H9 (cell line): ENCODE results near the gene TMEM163. TPM values are rescaled to one million over a fixed set of nuclear protein-coding genes. Genes with fewer than 3 reads are reported as not detected.

ENCODE experiments used
- DNase-seq: peaks from one replicate; pipeline ENCODE4 v3.0.0-alpha.2; 2017
- H2AFZ ChIP-seq: one replicate; pipeline ENCODE4 v1.6.1; 2013; ENCODE audit warnings: mild to moderate bottlenecking, low read length, control low read depth, moderate library complexity
- H2AK5ac ChIP-seq: 2 replicates; pipeline ENCODE4 v1.6.1; 2013; ENCODE audit warnings: low read length, control low read depth, mixed read lengths; ENCODE audit not compliant: insufficient read length
- H2BK120ac ChIP-seq: one replicate; pipeline ENCODE4 v1.6.1; 2013; ENCODE audit warnings: low read depth, mild to moderate bottlenecking, low read length, control low read depth, inconsistent platforms; ENCODE audit not compliant: poor library complexity, severe bottlenecking
- H2BK12ac ChIP-seq: 2 replicates; pipeline ENCODE4 v1.6.1; 2013; ENCODE audit warnings: low read length, control low read depth, mixed read lengths, low read depth; ENCODE audit not compliant: insufficient read length
- H2BK15ac ChIP-seq: 2 replicates; pipeline ENCODE4 v1.6.1; 2013; ENCODE audit warnings: low read depth, low read length, control low read depth
- H2BK20ac ChIP-seq: one replicate; pipeline ENCODE4 v1.6.1; 2013; ENCODE audit warnings: low read depth, mild to moderate bottlenecking, low read length, control low read depth, inconsistent platforms; ENCODE audit not compliant: poor library complexity, severe bottlenecking
- H2BK5ac ChIP-seq: 2 replicates; pipeline ENCODE4 v1.6.1; 2013; ENCODE audit warnings: low read length, control low read depth, mixed read lengths; ENCODE audit not compliant: insufficient read length
- H3K14ac ChIP-seq: 2 replicates; pipeline ENCODE4 v1.6.1; 2013; ENCODE audit warnings: low read length, control low read depth; ENCODE audit not compliant: insufficient read depth
- H3K18ac ChIP-seq: 2 replicates; pipeline ENCODE4 v1.6.1; 2013; ENCODE audit warnings: low read depth, mild to moderate bottlenecking, mixed read lengths, low read length, control low read depth; ENCODE audit not compliant: insufficient read length
- H3K23ac ChIP-seq: 2 replicates; pipeline ENCODE4 v1.6.1; 2013; ENCODE audit warnings: low read length, control low read depth, mixed read lengths, low read depth; ENCODE audit not compliant: insufficient read length
- H3K23me2 ChIP-seq: 2 replicates; pipeline ENCODE4 v1.6.1; 2013; ENCODE audit warnings: low read depth, mild to moderate bottlenecking, mixed read lengths, low read length, control low read depth; ENCODE audit not compliant: insufficient read length, poor library complexity, severe bottlenecking
- H3K27ac ChIP-seq: 2 replicates; pipeline ENCODE4 v1.5.1; 2013; ENCODE audit warnings: low read length, control low read depth, mixed read lengths, low read depth; ENCODE audit not compliant: insufficient read length
- H3K27me3 ChIP-seq: 2 replicates; pipeline ENCODE4 v1.6.1; 2013; ENCODE audit warnings: low read length, control low read depth, inconsistent platforms; ENCODE audit not compliant: insufficient read depth
- H3K4ac ChIP-seq: 2 replicates; pipeline ENCODE4 v1.6.1; 2013; ENCODE audit warnings: low read depth, mild to moderate bottlenecking, control low read depth, inconsistent platforms, low read length, moderate library complexity
- H3K4me1 ChIP-seq: 2 replicates; pipeline ENCODE4 v1.6.1; 2013; ENCODE audit warnings: low read length, control low read depth, inconsistent platforms; ENCODE audit not compliant: insufficient read depth
- H3K4me2 ChIP-seq: 2 replicates; pipeline ENCODE4 v1.6.1; 2013; ENCODE audit warnings: low read length, control low read depth, mixed read lengths; ENCODE audit not compliant: insufficient read length, insufficient read depth
- H3K56ac ChIP-seq: 2 replicates; pipeline ENCODE4 v1.6.1; 2013; ENCODE audit warnings: low read depth, mild to moderate bottlenecking, mixed read lengths, low read length, control low read depth; ENCODE audit not compliant: insufficient read length
- H3K79me1 ChIP-seq: 2 replicates; pipeline ENCODE4 v1.6.1; 2013; ENCODE audit warnings: low read depth, mild to moderate bottlenecking, moderate library complexity, low read length, control low read depth, inconsistent platforms; ENCODE audit not compliant: insufficient read depth, poor library complexity, severe bottlenecking
- H3K79me2 ChIP-seq: 2 replicates; pipeline ENCODE4 v1.6.1; 2013; ENCODE audit warnings: low read length, control low read depth, inconsistent platforms; ENCODE audit not compliant: insufficient read depth
- H3K9ac ChIP-seq: 2 replicates; pipeline ENCODE4 v1.6.1; 2013; ENCODE audit warnings: low read length, control low read depth, mixed read lengths; ENCODE audit not compliant: insufficient read length; ENCODE audit errors: extremely low read depth
- H3K9me3 ChIP-seq: one replicate; pipeline ENCODE4 v1.6.1; 2013; ENCODE audit warnings: low read depth, low read length, inconsistent platforms; ENCODE audit not compliant: control insufficient read depth
- H3T11ph ChIP-seq: one replicate; pipeline ENCODE4 v1.6.1; 2013; ENCODE audit warnings: mild to moderate bottlenecking, low read length, control low read depth, inconsistent platforms
- H4K20me1 ChIP-seq: one replicate; pipeline ENCODE4 v1.6.1; 2013; ENCODE audit not compliant: control insufficient read depth, insufficient read length, insufficient read depth
- H4K5ac ChIP-seq: 2 replicates; pipeline ENCODE4 v1.6.1; 2013; ENCODE audit warnings: low read depth, mild to moderate bottlenecking, mixed read lengths, low read length, control low read depth; ENCODE audit not compliant: insufficient read length
- H4K8ac ChIP-seq: replicated peaks from 2 replicates; pipeline ENCODE4 v1.6.1; 2013; ENCODE audit warnings: low read length, control low read depth, mixed read lengths, low read depth; ENCODE audit not compliant: insufficient read length
- H4K91ac ChIP-seq: 2 replicates; pipeline ENCODE4 v1.6.1; 2013; ENCODE audit warnings: low read depth, mild to moderate bottlenecking, moderate library complexity, mixed read lengths, low read length, control low read depth; ENCODE audit not compliant: insufficient read length
- H3K27ac Mint-ChIP-seq, 3 experiments: 2 replicates in 2 of 3; 3 replicates in 1 of 3; pipeline ENCODE4 v1.8.0; 2020 to 2021; ENCODE audit warnings: mixed read lengths in 3 of 3, mild to moderate bottlenecking in 1 of 3, moderate library complexity in 1 of 3
- H3K27me3 Mint-ChIP-seq: 2 replicates; pipeline ENCODE4 v1.8.0; 2021; ENCODE audit warnings: low read depth, mild to moderate bottlenecking, moderate library complexity, mixed read lengths
- H3K36me3 Mint-ChIP-seq, 3 experiments: 2 replicates in 2 of 3; 3 replicates in 1 of 3; pipeline ENCODE4 v1.8.0; 2020 to 2021; ENCODE audit warnings: low read depth in 3 of 3, mixed read lengths in 3 of 3; ENCODE audit not compliant: insufficient read depth in 1 of 3
- H3K4me1 Mint-ChIP-seq, 2 experiments: 2 replicates each; pipeline ENCODE4 v1.8.0; 2020; ENCODE audit warnings: mixed read lengths in 2 of 2
- H3K4me3 Mint-ChIP-seq, 2 experiments: 2 replicates in 1 of 2; 3 replicates in 1 of 2; pipeline ENCODE4 v1.8.0; 2020 to 2021; ENCODE audit warnings: mild to moderate bottlenecking in 2 of 2, mixed read lengths in 2 of 2, moderate library complexity in 1 of 2
- H3K9me3 Mint-ChIP-seq, 2 experiments: 2 replicates in 1 of 2; 3 replicates in 1 of 2; pipeline ENCODE4 v1.8.0; 2020; ENCODE audit warnings: mild to moderate bottlenecking in 2 of 2, mixed read lengths in 2 of 2, moderate library complexity in 1 of 2
- WGBS: extraction: QIAGEN DNeasy Blood & Tissue Kit; methylation state at CpG from one replicate; pipeline ENCODE4 v1.1.7; 2013; ENCODE audit warnings: missing lambda C conversion rate, low lambda C conversion rate, mixed read lengths; ENCODE audit not compliant: insufficient read length; ENCODE audit errors: extremely low coverage; 5-methylcytosine and 5-hydroxymethylcytosine counted together
- total RNA-seq: library from RNA; stranded (reverse); gene quantifications from 2 replicates; pipeline ENCODE4 v1.2.1, GENCODE V29; 2021
- TF ChIP-seq, protein P1 (sequence below): fragments of 200-600 bp; sonication (generic); conservative IDR thresholded peaks from 3 replicates; pipeline ENCODE4 v1.8.0; 2021; ENCODE audit warnings: antibody characterized with exemption, mild to moderate bottlenecking

The TMEM163 gene
- total RNA-seq, 1 experiment from 2014 or later, result 0.39 TPM

DNA sequence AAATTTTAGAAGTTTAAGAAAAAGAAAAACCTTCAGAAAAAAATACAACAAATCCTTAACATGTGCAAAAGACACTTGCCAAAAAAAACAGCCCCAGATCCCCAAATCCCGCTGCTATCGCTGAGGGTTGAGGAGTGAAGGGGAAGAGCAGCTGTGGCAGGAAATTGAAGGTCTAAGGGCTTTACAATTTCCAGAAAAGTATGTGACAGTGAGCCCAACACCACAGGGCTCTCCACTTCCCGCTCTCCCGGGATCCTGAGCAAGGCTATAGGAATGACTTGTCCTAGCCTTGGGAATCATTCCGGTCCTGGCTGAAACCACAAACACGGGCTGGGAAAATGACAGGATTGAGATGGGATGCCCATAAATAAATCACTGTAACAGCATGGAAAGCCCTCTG is 191.4 kb downstream of the TMEM163 start:
- Histone ChIP-seq H3K23ac (no peak overlapping the region), H2BK15ac (no peak overlapping the region), H2BK120ac (no peak overlapping the region), H4K20me1 (no peaks in the 10 kb centered on the region), H3K4me1 (peaks cover 4% of the 10 kb centered on the region; the same call in 1 of the 2 replicates), H3K56ac (no peak overlapping the region), H3K23me2 (no peaks in the 10 kb centered on the region), H4K91ac (no peak overlapping the region), H3K4ac (no peak overlapping the region), H3K79me1 (no peaks in the 10 kb centered on the region), H3K27ac (no peak overlapping the region), H3K79me2 (no peaks in the 10 kb centered on the region), H3K27me3 (no peaks in the 10 kb centered on the region), H2BK12ac (no peak overlapping the region), H3K14ac (no peak overlapping the region), H3K9ac (no peak overlapping the region), H3K4me2 (no peak overlapping the region), H3K9me3 (no peaks in the 10 kb centered on the region), H2AFZ (no peak overlapping the region), H2AK5ac (no peak overlapping the region), H4K5ac (no peak overlapping the region), H4K8ac (no peak overlapping the region), H2BK5ac (no peak overlapping the region), H3K18ac (no peak overlapping the region), H3T11ph (no peak overlapping the region), H2BK20ac (no peak overlapping the region)
- no CpG with 5 or more reads among the region's 6 CpGs for WGBS
- H3K36me3 Mint-ChIP-seq, result no peaks in the 10 kb centered on the region; a peak in 1 of 7 replicates
- peaks cover 18 to 21% of the 10 kb centered on the region in 2 experiments for H3K4me1 Mint-ChIP-seq
- TF ChIP-seq, protein P1, sequence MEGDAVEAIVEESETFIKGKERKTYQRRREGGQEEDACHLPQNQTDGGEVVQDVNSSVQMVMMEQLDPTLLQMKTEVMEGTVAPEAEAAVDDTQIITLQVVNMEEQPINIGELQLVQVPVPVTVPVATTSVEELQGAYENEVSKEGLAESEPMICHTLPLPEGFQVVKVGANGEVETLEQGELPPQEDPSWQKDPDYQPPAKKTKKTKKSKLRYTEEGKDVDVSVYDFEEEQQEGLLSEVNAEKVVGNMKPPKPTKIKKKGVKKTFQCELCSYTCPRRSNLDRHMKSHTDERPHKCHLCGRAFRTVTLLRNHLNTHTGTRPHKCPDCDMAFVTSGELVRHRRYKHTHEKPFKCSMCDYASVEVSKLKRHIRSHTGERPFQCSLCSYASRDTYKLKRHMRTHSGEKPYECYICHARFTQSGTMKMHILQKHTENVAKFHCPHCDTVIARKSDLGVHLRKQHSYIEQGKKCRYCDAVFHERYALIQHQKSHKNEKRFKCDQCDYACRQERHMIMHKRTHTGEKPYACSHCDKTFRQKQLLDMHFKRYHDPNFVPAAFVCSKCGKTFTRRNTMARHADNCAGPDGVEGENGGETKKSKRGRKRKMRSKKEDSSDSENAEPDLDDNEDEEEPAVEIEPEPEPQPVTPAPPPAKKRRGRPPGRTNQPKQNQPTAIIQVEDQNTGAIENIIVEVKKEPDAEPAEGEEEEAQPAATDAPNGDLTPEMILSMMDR, result no peak
- peaks cover 2 to 3% of the 10 kb centered on the region in 2 experiments; a peak in 1 of 5 replicates for H3K9me3 Mint-ChIP-seq
- no peak overlapping the region for H3K4me3 Mint-ChIP-seq
- peaks cover 1% of the 10 kb centered on the region for H3K27me3 Mint-ChIP-seq
- H3K27ac Mint-ChIP-seq, result no peak overlapping the region
- DNase-seq, result no peak
